HG02981 (cell line): ENCODE data around the gene FOLR3.
"Not testable (repeated sequence)": the region's sequence is repeated elsewhere in the genome, so short reads cannot be mapped to it uniquely, and the experiment has no call there.

ENCODE experiments used
- ATAC-seq: cut with Tn5 transposase; IDR thresholded peaks from one replicate; pipeline ENCODE4 v1.9.1; 2021; ENCODE audit warnings: mild to moderate bottlenecking, moderate library complexity; ENCODE audit not compliant: unreplicated experiment

The FOLR3 gene

DNA sequence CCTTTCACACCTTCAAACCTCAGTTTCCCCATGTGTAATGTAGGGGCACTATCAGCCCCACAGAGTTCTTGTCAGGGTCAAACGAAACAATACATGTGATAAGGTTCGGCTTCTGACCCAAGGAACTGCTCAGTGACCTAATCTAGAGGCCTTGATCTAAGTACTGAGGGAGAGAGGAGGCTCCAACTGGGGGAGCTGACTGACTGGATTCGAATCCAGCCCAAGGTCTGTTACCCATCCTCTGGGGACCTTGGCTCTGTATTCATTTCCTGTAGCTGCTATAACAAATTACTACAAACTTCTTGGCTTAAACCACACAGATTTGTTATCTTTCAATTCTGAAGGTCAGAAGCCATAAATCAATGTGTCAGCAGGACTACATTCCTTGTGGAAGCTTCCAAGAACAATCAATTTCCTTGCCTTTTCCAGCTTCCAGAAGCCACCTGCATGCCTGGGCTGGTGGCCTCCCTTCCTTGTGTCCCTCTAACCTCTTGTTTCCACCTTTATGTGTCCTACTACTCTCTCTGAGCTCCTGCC lies 12.3 kb upstream of the FOLR3 start:
- no peak for ATAC-seq

DNA sequence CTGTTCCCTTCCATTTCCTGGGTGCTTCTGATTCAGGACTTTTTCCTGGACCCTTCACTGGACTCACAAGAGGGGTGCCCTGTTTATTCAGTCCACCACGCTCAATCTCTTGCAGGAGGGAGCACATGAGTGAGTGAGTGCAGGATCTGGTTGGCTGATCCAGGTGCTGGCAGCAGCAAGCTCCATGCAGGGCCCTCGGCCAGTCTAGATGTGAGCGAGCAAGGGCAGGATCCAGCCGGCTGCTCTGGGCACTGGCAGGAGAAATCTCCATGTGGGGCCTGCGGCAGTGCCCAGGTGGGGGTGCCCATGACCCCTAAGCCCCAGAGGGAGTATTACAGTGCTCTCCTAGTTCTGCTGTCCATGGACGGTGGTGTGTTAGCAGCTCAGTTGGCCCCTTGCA lies 11.5 kb upstream of the FOLR3 start:
- no peak for ATAC-seq

DNA sequence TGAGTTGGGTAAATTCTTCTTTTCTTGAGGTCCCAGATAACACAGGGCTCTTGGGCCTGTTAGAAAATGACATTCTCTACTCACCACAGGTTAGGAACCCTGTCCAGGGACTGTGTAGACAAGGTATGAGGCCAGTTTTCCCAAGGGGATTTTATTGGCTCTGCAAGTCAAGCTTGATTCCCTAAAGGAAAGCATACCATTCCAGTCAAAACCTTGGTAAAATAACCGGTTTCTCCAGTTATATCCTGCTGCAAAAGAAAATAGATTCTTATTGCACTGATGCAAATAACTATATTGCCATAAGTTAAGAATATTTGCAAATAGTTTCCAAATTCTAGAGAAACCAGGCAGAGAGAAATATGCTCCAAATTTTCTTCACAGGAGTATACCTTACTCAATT lies 9.6 kb upstream of the FOLR3 start:
- ATAC-seq, result no peak

DNA sequence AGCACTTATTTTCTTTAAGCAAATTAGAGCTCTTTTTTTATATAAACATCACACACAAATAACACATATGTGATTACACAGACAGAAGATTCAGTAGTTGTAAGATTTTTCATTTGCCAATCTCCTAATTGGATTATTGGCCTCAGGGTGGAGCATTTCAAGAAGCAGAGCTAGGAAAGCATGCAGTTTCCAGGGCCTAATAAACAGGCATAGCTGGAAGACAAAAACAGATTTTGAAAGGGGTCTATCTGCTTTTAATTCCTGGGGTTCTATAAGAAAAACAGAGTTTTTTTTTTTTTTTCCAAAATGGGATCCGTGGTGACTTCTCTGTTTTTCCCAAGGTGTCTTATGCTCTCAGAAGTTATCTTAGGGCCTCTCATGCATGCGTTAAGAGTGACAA lies 7.6 kb upstream of the FOLR3 start:
- ATAC-seq, result no peak

DNA sequence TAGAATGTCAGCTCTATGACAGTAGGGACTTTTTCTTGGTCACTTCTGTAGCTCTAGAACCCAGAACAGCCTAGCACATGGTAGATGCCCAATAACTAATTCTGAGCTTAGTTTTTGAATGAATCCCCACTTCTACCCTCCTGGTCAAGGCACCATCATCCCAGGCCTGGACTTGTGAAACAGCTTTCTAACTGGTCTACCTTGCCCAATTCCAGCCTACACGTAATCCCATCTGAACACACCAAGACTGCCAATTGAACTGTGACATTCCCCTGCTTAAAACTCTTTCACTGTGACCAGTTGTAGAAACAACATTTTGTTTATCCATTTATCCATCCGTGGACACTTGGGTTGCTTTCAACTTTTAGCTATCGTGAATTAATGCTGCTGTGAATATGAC lies 6.1 kb upstream of the FOLR3 start:
- no peak for ATAC-seq

DNA sequence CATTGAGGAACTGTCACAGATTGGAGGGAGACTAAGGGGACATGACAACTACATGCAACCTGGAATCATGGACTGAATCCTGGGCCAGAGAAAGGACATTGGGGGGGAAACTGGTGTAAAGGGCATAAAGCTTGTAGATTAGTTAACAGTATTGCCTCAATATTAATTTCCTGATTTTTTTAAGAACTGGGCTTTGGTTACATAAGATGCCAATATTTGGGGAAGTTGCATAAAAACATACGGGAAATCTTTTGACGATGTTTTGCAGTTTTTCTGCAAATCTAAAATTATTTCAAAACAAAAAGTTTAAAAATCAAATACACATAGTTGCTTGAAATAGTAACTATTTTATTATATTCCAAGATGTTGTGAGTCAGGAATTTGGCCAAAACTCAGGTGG lies 2.9 kb upstream of the FOLR3 start:
- ATAC-seq, result no peak

DNA sequence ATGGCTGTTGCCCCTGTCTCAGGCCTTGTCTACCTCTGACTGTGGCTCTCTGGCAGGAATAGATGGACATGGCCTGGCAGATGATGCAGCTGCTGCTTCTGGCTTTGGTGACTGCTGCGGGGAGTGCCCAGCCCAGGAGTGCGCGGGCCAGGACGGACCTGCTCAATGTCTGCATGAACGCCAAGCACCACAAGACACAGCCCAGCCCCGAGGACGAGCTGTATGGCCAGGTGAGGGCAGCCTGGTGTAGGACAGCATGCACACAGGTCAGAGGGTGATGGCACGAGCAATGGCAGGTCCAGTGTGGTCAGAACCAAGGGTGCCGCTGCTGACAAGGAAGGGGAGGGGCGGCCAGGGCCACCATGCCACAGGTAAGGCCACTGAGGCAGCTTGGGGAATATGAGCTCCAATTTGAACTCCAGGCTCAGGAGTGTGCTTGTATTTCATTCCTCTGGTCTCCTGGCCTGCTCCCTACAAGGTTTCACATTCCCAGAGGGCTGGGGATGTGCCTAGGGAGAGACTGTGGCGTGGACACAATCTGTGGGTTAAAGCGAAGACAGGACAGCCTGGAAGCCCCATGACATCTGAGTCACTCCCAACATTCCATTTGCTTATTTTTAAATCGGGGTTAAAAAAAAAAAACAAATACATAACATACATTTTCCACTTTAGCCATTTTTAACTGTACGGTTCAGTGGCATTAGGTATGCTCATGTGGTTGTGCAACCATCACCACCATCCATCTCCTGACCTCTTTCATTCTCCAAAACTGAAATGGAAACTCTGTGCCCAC lies 562 bp downstream of the FOLR3 start:
- no peak for ATAC-seq

DNA sequence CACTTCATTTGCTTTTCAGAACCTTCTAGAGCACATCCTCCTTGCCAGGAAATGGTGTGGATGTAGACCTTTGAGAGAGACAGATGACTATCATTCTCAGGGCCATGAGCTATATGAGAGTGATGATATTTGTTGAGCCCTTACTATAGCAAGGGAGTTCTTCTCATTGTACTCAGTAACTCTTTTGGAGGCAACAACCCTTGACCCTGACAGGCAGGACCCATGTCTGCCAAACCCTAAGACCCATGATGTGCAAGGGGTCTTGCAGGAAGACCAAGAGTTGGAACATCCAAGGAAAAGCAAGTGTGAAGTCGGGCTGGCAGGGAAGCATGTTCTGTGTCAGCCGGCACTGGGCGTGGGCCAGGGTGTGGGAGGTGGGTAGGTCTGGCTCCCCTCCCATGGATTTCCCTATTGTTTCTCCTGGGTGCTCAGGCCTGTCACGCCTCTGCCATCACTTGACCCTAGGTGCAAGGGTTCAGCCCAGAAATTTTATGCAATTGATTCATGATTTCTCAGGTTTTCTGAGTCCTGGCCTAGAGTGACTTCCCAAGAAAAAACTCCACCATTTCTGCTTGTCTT lies 1.2 kb downstream of the FOLR3 start:
- ATAC-seq, result no peak

DNA sequence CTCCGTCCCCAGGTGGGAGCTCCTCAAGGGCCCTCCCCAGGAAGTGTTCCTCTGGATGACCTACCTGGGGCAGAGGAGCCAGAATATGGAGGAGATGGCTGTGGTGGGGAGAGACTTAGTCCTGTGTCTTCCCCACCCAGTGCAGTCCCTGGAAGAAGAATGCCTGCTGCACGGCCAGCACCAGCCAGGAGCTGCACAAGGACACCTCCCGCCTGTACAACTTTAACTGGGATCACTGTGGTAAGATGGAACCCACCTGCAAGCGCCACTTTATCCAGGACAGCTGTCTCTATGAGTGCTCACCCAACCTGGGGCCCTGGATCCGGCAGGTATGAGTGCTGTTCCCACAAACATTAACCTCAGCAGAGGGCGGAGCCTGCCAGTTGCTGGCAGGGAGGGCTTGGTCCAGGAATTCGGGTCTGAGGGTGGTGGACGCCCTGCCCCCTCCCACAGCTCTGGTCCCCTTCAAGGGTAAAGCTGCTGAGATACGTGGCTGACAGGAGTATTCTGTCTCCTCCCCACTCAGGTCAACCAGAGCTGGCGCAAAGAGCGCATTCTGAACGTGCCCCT lies 3.4 kb downstream of the FOLR3 start:
- no peak for ATAC-seq

DNA sequence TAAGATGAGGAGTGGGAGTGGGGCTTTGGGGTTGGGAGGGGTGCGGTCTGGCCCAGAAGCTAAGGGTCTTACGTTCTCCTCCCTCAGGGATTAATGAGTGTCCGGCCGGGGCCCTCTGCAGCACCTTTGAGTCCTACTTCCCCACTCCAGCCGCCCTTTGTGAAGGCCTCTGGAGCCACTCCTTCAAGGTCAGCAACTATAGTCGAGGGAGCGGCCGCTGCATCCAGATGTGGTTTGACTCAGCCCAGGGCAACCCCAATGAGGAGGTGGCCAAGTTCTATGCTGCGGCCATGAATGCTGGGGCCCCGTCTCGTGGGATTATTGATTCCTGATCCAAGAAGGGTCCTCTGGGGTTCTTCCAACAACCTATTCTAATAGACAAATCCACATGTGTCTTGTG lies 4.0 kb downstream of the FOLR3 start:
- no peak for ATAC-seq

DNA sequence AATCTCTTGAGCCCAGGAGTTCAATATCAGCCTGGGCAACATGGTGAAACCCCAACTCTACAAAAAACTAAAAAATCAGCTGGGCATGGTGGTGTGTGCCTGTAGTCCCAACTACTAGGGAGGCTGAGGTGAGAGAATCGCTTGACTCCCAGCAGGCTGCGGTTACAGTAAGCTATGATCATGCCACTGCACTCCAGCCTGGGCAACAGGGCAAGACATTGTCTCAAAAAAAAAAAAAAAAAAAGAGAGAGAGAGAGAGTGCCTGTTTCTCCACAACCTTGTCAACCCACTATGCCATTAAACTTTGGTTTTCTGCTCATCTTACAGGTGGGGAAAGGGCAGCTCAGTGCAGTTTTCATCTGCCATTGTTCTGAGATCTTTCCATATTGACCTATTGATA lies 5.1 kb downstream of the FOLR3 start:
- ATAC-seq, result no peak

DNA sequence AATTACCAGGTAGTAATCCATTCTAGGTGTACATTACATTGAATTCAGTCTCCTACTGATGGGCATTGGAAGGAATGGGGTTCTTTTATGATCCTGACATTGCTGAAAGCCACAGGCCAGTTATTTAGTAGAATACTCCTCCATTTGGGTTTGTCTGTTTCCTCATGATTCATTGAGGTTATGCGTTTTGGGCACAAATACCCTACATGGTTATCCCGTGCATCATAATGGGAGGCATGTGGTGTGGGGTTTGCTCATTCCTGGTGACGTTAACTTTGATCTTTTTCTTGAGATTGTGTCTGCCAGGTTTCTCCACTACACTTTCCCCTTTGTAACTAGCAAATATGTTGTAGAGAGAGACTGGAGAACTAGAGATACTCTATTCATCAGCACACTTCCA lies 5.5 kb downstream of the FOLR3 start:
- ATAC-seq, result no peak

DNA sequence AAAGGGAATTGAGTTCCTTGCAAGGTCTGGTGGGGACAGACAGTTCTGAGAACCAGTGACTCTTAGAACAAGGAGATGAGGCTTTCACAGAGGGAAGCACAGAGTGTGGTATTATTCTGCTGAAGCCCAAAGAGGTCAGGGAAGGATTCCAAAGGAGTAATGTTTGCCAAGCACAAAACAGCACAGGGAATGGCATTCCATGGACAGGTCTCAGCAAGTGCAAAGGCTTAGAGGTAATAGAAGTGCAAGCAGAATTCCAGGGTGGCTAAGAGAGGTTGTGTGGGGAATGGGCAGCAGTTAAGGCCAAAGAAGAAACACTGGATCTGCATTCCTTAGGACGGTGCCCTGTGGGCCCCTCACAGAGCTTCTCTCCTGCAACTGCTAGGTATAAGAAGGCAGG lies 6.6 kb downstream of the FOLR3 start:
- not testable (repeated sequence) for ATAC-seq

DNA sequence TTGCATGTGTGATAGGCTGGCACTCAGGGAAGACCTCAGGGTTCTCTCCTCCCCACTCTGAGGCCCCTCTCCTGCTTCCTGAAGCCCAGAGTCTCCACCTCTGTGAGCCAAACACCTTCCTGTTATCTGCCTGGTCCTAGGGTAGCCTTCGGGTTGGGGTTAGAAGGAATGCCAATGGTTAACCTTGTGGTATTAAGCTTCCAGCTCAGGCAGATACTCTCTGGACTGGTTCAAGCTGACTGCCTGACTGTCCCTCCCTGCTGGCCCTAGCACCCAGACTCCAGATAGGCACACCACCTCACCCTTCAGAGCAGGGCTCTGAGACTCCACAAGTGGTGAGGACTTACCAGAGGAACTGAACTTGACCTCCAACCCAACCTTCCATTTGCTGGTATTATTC lies 7.0 kb downstream of the FOLR3 start:
- not testable (repeated sequence) for ATAC-seq

DNA sequence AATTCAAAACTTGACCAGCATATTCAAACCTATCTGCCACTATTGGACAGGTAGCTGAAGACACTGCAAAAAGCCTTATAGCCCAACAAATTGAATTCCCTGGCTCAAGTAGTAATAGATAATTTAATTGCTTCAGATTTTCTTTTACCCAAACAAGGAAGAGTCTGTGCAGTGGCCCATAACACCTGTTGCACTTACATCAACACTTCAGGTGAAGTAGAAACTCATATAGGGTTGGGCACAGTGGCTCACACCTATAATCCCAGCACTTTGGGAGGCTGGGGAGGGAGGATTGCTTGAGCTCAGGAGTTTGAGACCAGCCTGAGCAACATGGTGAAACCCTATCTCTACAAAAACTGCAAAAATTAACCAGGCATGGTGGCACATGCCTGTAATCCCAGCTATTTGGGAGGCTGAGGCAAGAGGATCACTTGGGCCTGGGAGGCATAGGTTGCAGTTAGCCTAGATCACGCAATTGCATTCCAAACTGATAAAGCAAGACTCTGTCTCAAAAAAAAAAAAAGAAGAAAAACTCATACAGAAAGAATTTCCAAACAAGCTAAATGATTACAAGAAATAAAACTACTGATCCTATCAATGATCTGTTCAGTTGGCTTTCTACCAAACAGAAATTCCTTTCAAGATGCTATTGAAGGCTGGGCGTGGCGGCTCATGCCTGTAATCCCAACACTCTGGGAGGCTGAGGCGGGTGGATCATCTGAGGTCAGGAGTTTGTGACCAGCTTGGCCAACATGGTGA lies 9.5 kb downstream of the FOLR3 start:
- ATAC-seq, result no peak

DNA sequence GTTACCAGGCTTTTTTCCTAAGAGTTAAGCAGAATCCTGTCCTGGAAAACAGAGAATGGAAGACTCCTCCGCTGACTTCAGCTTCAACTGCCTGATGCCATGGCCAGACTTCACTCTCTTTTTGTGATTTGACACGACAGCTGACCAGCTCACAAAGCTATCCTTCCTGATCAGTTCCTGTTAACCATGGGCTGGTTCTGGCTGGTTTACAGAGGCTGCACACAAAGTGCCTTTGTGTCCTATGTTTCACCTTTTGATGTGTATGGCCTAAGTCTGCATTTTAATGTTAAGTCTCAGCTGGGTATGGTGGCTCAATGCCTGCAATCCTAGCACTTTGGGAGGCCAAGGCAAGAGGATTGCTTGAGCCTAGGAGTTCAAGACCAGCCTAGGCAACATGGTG lies 11.1 kb downstream of the FOLR3 start:
- ATAC-seq, result no peak

DNA sequence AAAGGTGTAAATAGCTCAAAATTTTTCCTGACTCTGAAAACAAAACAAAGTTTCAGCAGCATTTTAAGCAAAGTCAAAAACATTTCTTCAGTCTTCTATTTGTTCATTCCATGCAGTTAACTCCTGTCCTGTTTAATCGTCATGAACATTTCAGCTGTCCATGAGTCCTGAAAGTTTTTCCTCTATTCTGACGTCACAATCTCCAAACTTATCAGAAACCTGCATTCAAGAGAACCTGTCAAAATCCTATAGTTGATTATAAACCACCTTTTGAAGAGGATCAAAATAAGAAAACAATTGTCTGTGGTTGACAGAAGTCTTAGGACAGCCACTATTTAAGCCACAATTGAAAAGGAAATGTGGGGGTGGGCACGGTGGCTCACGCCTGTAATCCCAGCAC lies 15.4 kb downstream of the FOLR3 start:
- no peak for ATAC-seq

DNA sequence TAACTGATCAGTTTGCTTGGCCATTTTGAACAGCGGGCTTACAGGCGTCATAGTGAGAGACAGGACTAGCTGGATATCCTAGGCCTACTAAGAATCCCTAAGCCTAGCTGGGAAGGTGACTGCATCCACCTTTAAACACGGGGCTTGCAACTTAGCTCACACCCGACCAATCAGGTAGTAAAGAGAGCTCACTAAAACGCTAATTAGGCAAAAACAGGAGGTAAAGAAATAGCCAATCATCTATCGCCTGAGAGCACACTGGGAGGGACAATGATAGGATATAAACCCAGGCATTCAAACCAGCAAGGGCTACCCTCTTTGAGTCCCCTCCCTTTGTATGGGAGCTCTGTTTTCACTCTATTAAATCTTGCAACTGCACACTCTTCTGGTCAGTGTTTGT lies 18.3 kb downstream of the FOLR3 start:
- not testable (repeated sequence) for ATAC-seq

DNA sequence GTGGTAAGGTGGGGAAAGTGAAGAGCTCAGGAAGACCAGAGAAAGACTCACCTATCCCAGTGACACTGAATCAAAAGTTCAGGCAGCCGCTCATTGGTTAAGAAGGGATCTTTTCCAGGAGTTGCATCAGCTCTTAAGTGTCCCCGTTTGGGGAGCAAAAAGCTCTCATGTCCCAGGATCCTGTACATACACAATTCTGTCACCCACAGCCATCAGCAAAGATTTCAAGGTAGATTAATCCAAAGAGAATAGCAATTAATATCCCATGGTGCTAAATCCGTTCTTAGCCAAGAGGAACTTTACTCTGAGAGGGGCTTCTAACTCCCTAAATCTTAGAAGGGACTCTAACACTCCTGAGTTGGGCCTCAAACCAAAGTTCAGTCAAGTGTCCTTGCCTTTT lies 19.3 kb downstream of the FOLR3 start:
- ATAC-seq, result no peak

DNA sequence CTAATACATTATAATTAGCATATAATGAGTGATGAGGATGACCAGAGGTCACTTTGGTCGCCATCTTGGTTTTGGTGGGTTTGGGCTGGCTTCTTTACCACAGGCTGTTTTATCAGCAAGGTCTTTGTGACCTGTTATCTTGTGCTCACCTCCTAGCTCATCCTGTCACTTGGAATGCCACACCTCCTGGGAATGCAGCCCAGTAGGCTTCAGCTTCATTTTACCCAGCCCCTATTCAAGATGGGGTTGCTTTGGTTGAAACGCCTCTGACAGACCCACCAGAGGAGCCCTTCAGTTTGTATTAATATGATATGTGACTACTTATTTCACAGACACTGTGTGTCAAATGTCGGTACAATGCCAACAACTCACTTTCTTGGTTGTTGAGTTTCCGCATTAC lies 20.2 kb downstream of the FOLR3 start:
- ATAC-seq, result no peak

DNA sequence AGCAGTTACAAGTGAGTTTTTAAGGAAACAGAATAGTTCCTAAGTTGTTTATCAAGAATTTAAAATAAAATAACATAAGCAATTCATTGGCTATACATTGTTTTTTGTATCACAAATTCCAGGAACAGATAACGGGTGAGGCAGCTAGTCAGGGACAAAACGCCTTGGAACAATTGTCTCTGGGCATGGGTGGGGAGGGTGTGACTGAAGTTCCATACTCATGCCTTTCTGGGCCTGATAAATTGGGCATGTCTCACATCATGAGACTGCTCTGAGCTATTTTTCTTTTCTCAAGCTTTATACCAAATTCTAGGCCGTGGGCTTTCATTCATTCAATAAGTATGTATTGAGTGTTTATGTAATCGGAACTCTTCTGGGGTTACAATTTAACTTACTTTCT lies 21.6 kb downstream of the FOLR3 start:
- ATAC-seq, result no peak

DNA sequence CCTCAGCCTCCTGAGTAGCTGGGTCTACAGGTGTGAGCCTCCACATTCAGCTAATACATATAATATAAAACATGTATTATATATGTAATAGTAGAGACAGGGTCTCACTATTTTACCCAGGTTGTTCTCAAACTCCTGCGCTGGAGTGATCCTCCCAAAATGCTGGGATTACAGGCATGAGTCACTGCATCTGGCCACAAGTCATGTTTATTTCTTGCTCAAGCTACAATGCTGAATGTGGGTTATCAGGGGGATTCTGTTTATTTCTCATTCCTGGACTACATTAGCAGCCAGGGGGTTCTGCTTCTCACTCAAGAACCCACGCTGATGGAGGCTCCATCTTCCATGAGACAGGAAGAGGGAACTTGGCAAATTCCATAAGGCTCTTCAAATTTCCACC lies 24.8 kb downstream of the FOLR3 start:
- ATAC-seq, result no peak
